ENCODE measurements around the gene GRIN1.

GRCh38 chr9:137166380-137167229 lies 27.7 kb downstream of the GRIN1 start:
- TF ChIP-seq CTCF (IDR thresholded peaks at IDR 0.05), result no peak
- TF ChIP-seq POLR2A (IDR thresholded peaks at IDR 0.05), result no peak

All from right lobe of liver (tissue), 4 donors.